Tibial nerve (tissue), 4 donors: Measurements from ENCODE around the gene RAB11B. TPM values are rescaled to one million over a fixed set of nuclear protein-coding genes. Genes with fewer than 3 reads are reported as not detected.

ENCODE experiments used
- DNase-seq, 2 donors: peaks; one replicate each; pipeline ENCODE4 v3.0.0-alpha.2; 2019; ENCODE audit warnings: low spot score in 2 of 2
- H3K27ac ChIP-seq, 4 donors: fragments of 200-600 bp; sonication (generic) in 3 of 4; one replicate each; pipeline ENCODE4 v1.5.1; 2017 to 2019; ENCODE audit warnings: mild to moderate bottlenecking in 1 of 4
- H3K27me3 ChIP-seq, 2 donors: fragments of 200-600 bp; sonication (generic) in 1 of 2; one replicate each; pipeline versions ENCODE4 v1.5.1 to v1.6.0; 2017 to 2019
- H3K36me3 ChIP-seq, 3 donors: fragments of 200-600 bp; sonication (generic); one replicate each; pipeline ENCODE4 v1.5.1; 2018 to 2019
- H3K4me1 ChIP-seq, 4 donors: fragments of 200-600 bp; sonication (generic) in 3 of 4; one replicate each; pipeline ENCODE4 v1.5.1; 2017 to 2019
- H3K4me3 ChIP-seq, 4 donors: fragments of 200-600 bp; sonication (generic) in 3 of 4; one replicate each; pipeline ENCODE4 v1.5.1; 2017 to 2019; ENCODE audit warnings: mild to moderate bottlenecking in 1 of 4, moderate library complexity in 1 of 4
- H3K9me3 ChIP-seq, 4 donors: fragments of 200-600 bp; sonication (generic) in 3 of 4; one replicate each; pipeline ENCODE4 v1.5.1; 2017 to 2019
- CTCF ChIP-seq, 5 experiments: fragments of 200-600 bp in 3 of 5; fragments of 450-650 bp in 2 of 5; sonication (generic) in 3 of 5; IDR thresholded peaks; one replicate each; pipeline ENCODE4 v1.5.1; 2016 to 2019; ENCODE audit warnings: antibody characterized with exemption in 5 of 5, mild to moderate bottlenecking in 3 of 5, moderate library complexity in 2 of 5
- EP300 ChIP-seq, 2 donors: sonication (generic); formaldehyde crosslinking; IDR thresholded peaks; one replicate each; pipeline ENCODE4 v1.6.1; 2017; ENCODE audit warnings: antibody characterized with exemption in 2 of 2, mild to moderate bottlenecking in 1 of 2
- POLR2A ChIP-seq, 2 donors: fragments of 450-650 bp; IDR thresholded peaks; one replicate each; pipeline ENCODE4 v1.6.1; 2017; ENCODE audit warnings: antibody characterized with exemption in 2 of 2, mild to moderate bottlenecking in 2 of 2, moderate library complexity in 2 of 2
- WGBS, 2 donors: methylation state at CpG; one replicate each; pipeline ENCODE4 v1.1.5; 2018; 5-methylcytosine and 5-hydroxymethylcytosine counted together
- total RNA-seq, 4 donors: library from RNA; depleted of rRNA; stranded (reverse); fragments of >200 nt; gene quantifications; one replicate each; pipeline ENCODE4 v1.1.0, GENCODE V29; 2016

Gene RAB11B
- total RNA-seq, 4 donors from 2014 or later = 35.6 to 147 (median 68.9) TPM

GRCh38 chr19:8392017-8392591 is 1.9 kb downstream of the RAB11B start:
- peaks cover 0 to 5% (median 0%) of the 10 kb centered on the region in 3 donors for H3K36me3 ChIP-seq
- no peaks in the 10 kb centered on the region for H3K27me3 ChIP-seq
- 18 to 23% methylated on average over 9 to 11 of the region's 11 CpGs for WGBS, 2 donors
- no peak for DNase-seq
- H3K27ac ChIP-seq = peak overlapping the region; percentile 100
- peak overlapping the region in 1 of 4 donors; percentile 99 for H3K4me3 ChIP-seq
- H3K4me1 ChIP-seq = peaks cover 0 to 67% (median 54%) of the 10 kb centered on the region in 4 donors
- TF ChIP-seq POLR2A (IDR thresholded peaks at IDR 0.05) (peak in 1 of 2 donors; percentile 25), CTCF (IDR thresholded peaks at IDR 0.05) (no peak), EP300 (IDR thresholded peaks at IDR 0.05) (peak; percentile 32 to 40)
- H3K9me3 ChIP-seq = no peaks in the 10 kb centered on the region

GRCh38 chr19:8393192-8393870 is 3.2 kb downstream of the RAB11B start:
- no peak overlapping the region for H3K4me3 ChIP-seq
- H3K36me3 ChIP-seq = no peaks in the 10 kb centered on the region
- peak overlapping the region; percentile 56 to 100 (median 100) for H3K27ac ChIP-seq
- WGBS, 2 donors = 31 to 64% methylated on average over 5 to 7 of the region's 8 CpGs
- H3K27me3 ChIP-seq = no peaks in the 10 kb centered on the region
- H3K4me1 ChIP-seq = peaks cover 0 to 80% (median 61%) of the 10 kb centered on the region in 4 donors
- DNase-seq = no peak
- no peaks in the 10 kb centered on the region for H3K9me3 ChIP-seq
- no peak for TF ChIP-seq POLR2A (IDR thresholded peaks at IDR 0.05)
- no peak for TF ChIP-seq CTCF (IDR thresholded peaks at IDR 0.05)
- no peak for TF ChIP-seq EP300 (IDR thresholded peaks at IDR 0.05)

GRCh38 chr19:8393871-8394250 is 3.7 kb downstream of the RAB11B start:
- WGBS, 2 donors = 65 to 68% methylated on average over 8 of the region's 8 CpGs
- TF ChIP-seq POLR2A (IDR thresholded peaks at IDR 0.05) (no peak), EP300 (IDR thresholded peaks at IDR 0.05) (peak in 1 of 2 donors; percentile 37), CTCF (IDR thresholded peaks at IDR 0.05) (no peak)
- H3K4me3 ChIP-seq = no peak overlapping the region
- H3K9me3 ChIP-seq = no peaks in the 10 kb centered on the region
- H3K27ac ChIP-seq = peak overlapping the region in 3 of 4 donors; percentile 56 to 100 (median 100)
- DNase-seq = no peak
- no peaks in the 10 kb centered on the region for H3K36me3 ChIP-seq
- peaks cover 0 to 82% (median 61%) of the 10 kb centered on the region in 4 donors for H3K4me1 ChIP-seq
- no peaks in the 10 kb centered on the region for H3K27me3 ChIP-seq

- Histone ChIP-seq H3K9me3 (no peaks in the 10 kb centered on the region), H3K36me3 (peaks cover 0 to 18% (median 0%) of the 10 kb centered on the region in 3 donors), H3K4me1 (peaks cover 0 to 78% (median 55%) of the 10 kb centered on the region in 4 donors), H3K27ac (peak overlapping the region in 2 of 4 donors; percentile 100), H3K4me3 (no peak overlapping the region), H3K27me3 (no peaks in the 10 kb centered on the region)
- WGBS, 2 donors = 91 to 95% methylated on average over 13 to 14 of the region's 14 CpGs
- DNase-seq = no peak
- TF ChIP-seq EP300 (IDR thresholded peaks at IDR 0.05) (no peak), CTCF (IDR thresholded peaks at IDR 0.05) (no peak), POLR2A (IDR thresholded peaks at IDR 0.05) (no peak)
These were observed 5.5 kb downstream of the RAB11B start for GRCh38 chr19:8395621-8396082.

- Histone ChIP-seq H3K27ac (peak overlapping the region in 1 of 4 donors; percentile 100), H3K4me3 (no peak overlapping the region), H3K36me3 (peaks cover 0 to 21% (median 0%) of the 10 kb centered on the region in 3 donors), H3K27me3 (no peaks in the 10 kb centered on the region), H3K9me3 (no peaks in the 10 kb centered on the region), H3K4me1 (peaks cover 0 to 73% (median 52%) of the 10 kb centered on the region in 4 donors)
- WGBS, 2 donors = 89 to 94% methylated on average over 7 of the region's 7 CpGs
- no peak for TF ChIP-seq POLR2A (IDR thresholded peaks at IDR 0.05)
- TF ChIP-seq CTCF (IDR thresholded peaks at IDR 0.05) = no peak
- no peak for TF ChIP-seq EP300 (IDR thresholded peaks at IDR 0.05)
- DNase-seq = no peak
These were observed 6.0 kb downstream of the RAB11B start for GRCh38 chr19:8396185-8396562.
